HUDEP-2 (cell line): ENCODE data around the gene SLC27A5.
"Not testable (repeated sequence)": the region's sequence is repeated elsewhere in the genome, so short reads cannot be mapped to it uniquely, and the experiment has no call there.

Experiments
- DNase-seq, 76 experiments: peaks; one replicate each; lab custom pipeline; 2025; ENCODE audit not compliant: unreplicated experiment in 76 of 76; lab: John Stamatoyannopoulos, UW

The SLC27A5 gene

GRCh38 chr19:58471736-58472135 is 40.1 kb downstream of the SLC27A5 start:
- no peak for DNase-seq

GRCh38 chr19:58470837-58471543 is 40.8 kb downstream of the SLC27A5 start:
- not testable (repeated sequence) for DNase-seq

- DNase-seq = no peak
Measured at GRCh38 chr19:58469241-58470013, 42.4 kb downstream of the SLC27A5 start.

GRCh38 chr19:58468216-58468839 is 43.5 kb downstream of the SLC27A5 start:
- peak in 3 of 76 experiments; percentile 5 to 14 (median 12) for DNase-seq

GRCh38 chr19:58466760-58467589 is 44.8 kb downstream of the SLC27A5 start, which contains the start of gene ZNF324:
TSS of gene ZNF324 (plus strand) at chr19:58467080. CDS start at chr19:58469186, 2,106 bp downstream.
- DNase-seq = peak in 75 of 76 experiments; percentile 59 to 99 (median 98)

GRCh38 chr19:58466089-58466759 is 45.6 kb downstream of the SLC27A5 start:
- DNase-seq = no peak

GRCh38 chr19:58460039-58460438 is 51.8 kb downstream of the SLC27A5 start:
- no peak for DNase-seq

- DNase-seq = no peak
Measured at GRCh38 chr19:58456111-58456510, 55.7 kb downstream of the SLC27A5 start.

GRCh38 chr19:58455306-58455705 is 56.5 kb downstream of the SLC27A5 start:
- no peak for DNase-seq

GRCh38 chr19:58453743-58454142 is 58.0 kb downstream of the SLC27A5 start:
- DNase-seq = no peak

- peak; percentile 45 to 99 (median 98) for DNase-seq
Measured at GRCh38 chr19:58451358-58452101, 60.3 kb downstream of the SLC27A5 start, which contains the start of gene ZNF324B. TSS of gene ZNF324B (plus strand) at chr19:58451622. CDS start at chr19:58453702, 2,080 bp downstream.

- no peak for DNase-seq
Measured at GRCh38 chr19:58450856-58451357, 60.9 kb downstream of the SLC27A5 start.

- DNase-seq = not testable (repeated sequence)
Measured at GRCh38 chr19:58449980-58450379, 61.8 kb downstream of the SLC27A5 start.

GRCh38 chr19:58448860-58449259 is 62.9 kb downstream of the SLC27A5 start:
- not testable (repeated sequence) for DNase-seq
